ENCODE data around the gene GAN. TPM values are rescaled to one million over a fixed set of nuclear protein-coding genes. Genes with fewer than 3 reads are reported as not detected.

GAN gene
- total RNA-seq, 1 experiment from 2014 or later = 22.0 TPM

DNA sequence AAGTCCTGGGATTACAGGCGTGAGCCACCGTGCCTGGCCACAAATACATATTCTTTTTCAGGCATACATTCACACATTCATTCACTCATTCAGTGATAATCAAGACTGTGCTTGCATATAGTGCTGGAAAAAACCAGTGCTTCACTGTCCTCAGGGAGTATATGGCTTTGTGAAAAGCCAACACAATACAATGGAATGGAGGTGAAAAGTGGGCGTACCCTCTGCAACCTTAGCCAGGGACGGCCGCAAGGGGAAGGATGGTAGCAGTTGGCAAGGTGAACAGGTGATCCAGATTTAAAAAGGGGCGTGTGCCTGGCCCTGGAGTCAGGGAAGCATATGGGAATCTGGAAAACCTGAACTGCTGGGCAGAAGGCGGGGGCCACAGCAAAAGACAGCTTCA is 18.1 kb upstream of the GAN start:
- TF ChIP-seq, protein P1, sequence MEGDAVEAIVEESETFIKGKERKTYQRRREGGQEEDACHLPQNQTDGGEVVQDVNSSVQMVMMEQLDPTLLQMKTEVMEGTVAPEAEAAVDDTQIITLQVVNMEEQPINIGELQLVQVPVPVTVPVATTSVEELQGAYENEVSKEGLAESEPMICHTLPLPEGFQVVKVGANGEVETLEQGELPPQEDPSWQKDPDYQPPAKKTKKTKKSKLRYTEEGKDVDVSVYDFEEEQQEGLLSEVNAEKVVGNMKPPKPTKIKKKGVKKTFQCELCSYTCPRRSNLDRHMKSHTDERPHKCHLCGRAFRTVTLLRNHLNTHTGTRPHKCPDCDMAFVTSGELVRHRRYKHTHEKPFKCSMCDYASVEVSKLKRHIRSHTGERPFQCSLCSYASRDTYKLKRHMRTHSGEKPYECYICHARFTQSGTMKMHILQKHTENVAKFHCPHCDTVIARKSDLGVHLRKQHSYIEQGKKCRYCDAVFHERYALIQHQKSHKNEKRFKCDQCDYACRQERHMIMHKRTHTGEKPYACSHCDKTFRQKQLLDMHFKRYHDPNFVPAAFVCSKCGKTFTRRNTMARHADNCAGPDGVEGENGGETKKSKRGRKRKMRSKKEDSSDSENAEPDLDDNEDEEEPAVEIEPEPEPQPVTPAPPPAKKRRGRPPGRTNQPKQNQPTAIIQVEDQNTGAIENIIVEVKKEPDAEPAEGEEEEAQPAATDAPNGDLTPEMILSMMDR (IDR thresholded peaks at IDR 0.05; ENCODE audit: unreplicated experiment) = no peak

DNA sequence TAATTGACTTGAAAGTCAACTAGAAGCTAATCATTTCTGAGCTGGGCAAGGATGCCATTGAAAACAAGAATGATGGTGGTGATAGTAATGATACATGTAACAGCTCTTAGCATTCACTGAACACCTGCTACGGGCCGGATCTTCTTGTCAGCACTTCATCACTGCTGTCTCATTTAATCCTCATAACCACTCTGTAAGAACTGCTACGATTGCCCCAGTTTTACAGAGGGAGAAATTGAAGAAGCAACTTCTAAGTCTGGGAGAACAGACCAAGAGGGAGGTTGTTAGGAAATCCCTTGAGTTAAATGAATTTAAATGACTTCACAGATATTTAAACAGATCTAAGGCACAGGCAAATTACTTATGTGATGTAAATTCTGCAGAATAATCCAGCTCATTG is 7.0 kb upstream of the GAN start:
- no peak overlapping the region for H3K27ac Mint-ChIP-seq (ENCODE audit: unreplicated experiment)
- H3K4me1 Mint-ChIP-seq (ENCODE audit: low read depth, unreplicated experiment) = peaks cover 8% of the 10 kb centered on the region
- BruUV-seq (replicated peaks) = no TSS peak
- intact Hi-C loops (cut with micrococcal nuclease; ENCODE audit: unreplicated experiment) = no loop called here
- TF ChIP-seq, protein P1 (IDR thresholded peaks at IDR 0.05; ENCODE audit: unreplicated experiment) = no peak
- H3K27me3 Mint-ChIP-seq (ENCODE audit: unreplicated experiment) = no peaks in the 10 kb centered on the region
- H3K4me3 Mint-ChIP-seq (ENCODE audit: low read depth, unreplicated experiment) = no peak overlapping the region
- CTCF ChIA-PET = no interaction called here
- H3K36me3 Mint-ChIP-seq (ENCODE audit: insufficient read depth, unreplicated experiment) = no peaks in the 10 kb centered on the region
- H3K9me3 Mint-ChIP-seq (ENCODE audit: low read depth, unreplicated experiment) = no peaks in the 10 kb centered on the region
- no peak for DNase-seq

More for the DNA sequence above, 18.1 kb upstream of the GAN start:
- no TSS peak for BruUV-seq (replicated peaks)
- Mint-ChIP-seq H3K27ac (ENCODE audit: unreplicated experiment) (no peak overlapping the region), H3K9me3 (ENCODE audit: low read depth, unreplicated experiment) (no peaks in the 10 kb centered on the region), H3K4me1 (ENCODE audit: low read depth, unreplicated experiment) (peaks cover 23% of the 10 kb centered on the region), H3K27me3 (ENCODE audit: unreplicated experiment) (no peaks in the 10 kb centered on the region), H3K36me3 (ENCODE audit: insufficient read depth, unreplicated experiment) (peaks cover 5% of the 10 kb centered on the region), H3K4me3 (ENCODE audit: low read depth, unreplicated experiment) (no peak overlapping the region)
- CTCF ChIA-PET = no interaction called here
- intact Hi-C loops (cut with micrococcal nuclease; ENCODE audit: unreplicated experiment) = no loop called here
- no peak for DNase-seq

DNA sequence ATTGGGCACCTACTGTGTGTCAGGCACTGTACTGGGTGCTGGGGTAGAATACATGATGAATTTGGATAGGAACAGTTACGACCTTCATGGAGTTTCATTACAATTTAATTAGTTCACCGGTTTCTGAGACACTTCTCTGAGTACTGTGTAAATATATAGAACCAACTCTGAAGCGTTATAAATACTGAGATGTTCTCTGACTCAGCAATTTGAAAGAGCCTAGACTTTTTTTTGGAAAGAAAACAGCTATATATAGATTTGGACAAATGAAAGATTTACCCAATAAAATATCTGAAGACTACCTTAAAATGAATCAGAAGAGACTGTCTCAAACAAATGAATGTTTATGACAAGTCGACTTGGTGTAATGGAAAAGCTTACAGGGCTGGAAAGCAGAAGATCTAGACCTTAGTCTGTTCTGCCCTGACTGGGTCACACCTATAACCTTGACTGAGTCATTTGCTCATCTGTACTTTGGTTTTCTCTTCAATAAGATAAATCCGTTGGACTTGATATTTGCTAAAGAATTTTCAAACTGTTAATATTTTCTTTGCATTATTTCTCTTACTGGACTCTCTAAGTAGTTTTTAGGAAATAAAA is 4.6 kb upstream of the GAN start:
- intact Hi-C loops (cut with micrococcal nuclease; ENCODE audit: unreplicated experiment) = loop anchor here (5.0 to 10.0 kb wide), 2 partner anchors 33 to 95 kb away; no protein-coding TSS in a partner anchor

DNA sequence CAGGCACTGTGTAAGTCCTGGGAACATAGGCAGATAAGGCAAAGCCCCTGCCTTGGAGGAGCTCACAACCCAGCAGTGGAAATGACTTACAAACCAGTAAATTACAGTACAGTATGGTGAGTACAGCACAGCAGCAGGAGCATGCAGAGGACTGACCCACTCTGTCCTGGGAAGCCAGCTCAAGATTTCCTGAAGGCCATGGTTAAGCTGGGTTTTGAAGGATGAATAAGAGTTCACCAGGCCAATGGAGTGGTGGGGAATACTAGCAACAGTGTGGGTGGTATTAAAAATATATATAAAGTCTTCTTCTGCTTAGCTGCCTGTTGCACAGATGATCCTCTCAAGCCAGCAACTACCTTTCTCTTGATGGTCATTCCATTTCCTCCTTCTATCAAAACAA is 3.0 kb upstream of the GAN start:
- Mint-ChIP-seq H3K27ac (ENCODE audit: unreplicated experiment) (no peak overlapping the region), H3K27me3 (ENCODE audit: unreplicated experiment) (no peaks in the 10 kb centered on the region), H3K9me3 (ENCODE audit: low read depth, unreplicated experiment) (no peaks in the 10 kb centered on the region), H3K4me3 (ENCODE audit: low read depth, unreplicated experiment) (no peak overlapping the region), H3K36me3 (ENCODE audit: insufficient read depth, unreplicated experiment) (peaks cover 32% of the 10 kb centered on the region), H3K4me1 (ENCODE audit: low read depth, unreplicated experiment) (peaks cover 28% of the 10 kb centered on the region)
- intact Hi-C loops (cut with micrococcal nuclease; ENCODE audit: unreplicated experiment) = loop anchor here (5.0 to 10.0 kb wide), 2 partner anchors 34 to 97 kb away; no protein-coding TSS in a partner anchor
- DNase-seq = no peak
- no TSS peak for BruUV-seq (replicated peaks)
- CTCF ChIA-PET = no interaction called here
- TF ChIP-seq, protein P1 (IDR thresholded peaks at IDR 0.05; ENCODE audit: unreplicated experiment) = no peak

More for the DNA sequence above, 4.6 kb upstream of the GAN start:
- no peaks in the 10 kb centered on the region for H3K9me3 Mint-ChIP-seq (ENCODE audit: low read depth, unreplicated experiment)
- BruUV-seq (replicated peaks) = no TSS peak
- H3K27me3 Mint-ChIP-seq (ENCODE audit: unreplicated experiment) = no peaks in the 10 kb centered on the region
- TF ChIP-seq, protein P1 (IDR thresholded peaks at IDR 0.05; ENCODE audit: unreplicated experiment) = no peak
- H3K4me3 Mint-ChIP-seq (ENCODE audit: low read depth, unreplicated experiment) = no peak overlapping the region
- H3K27ac Mint-ChIP-seq (ENCODE audit: unreplicated experiment) = no peak overlapping the region
- CTCF ChIA-PET = interaction anchor here (0.6 to 1.3 kb wide), 2 partner anchors 32 to 147 kb away, joined by 3 to 7 read pairs; no protein-coding TSS in a partner anchor
- peaks cover 22% of the 10 kb centered on the region for H3K36me3 Mint-ChIP-seq (ENCODE audit: insufficient read depth, unreplicated experiment)
- DNase-seq = no peak
- H3K4me1 Mint-ChIP-seq (ENCODE audit: low read depth, unreplicated experiment) = peaks cover 26% of the 10 kb centered on the region

Measured in Calu3 (cell line).